KOPT-K1 (cell line): Measurements from ENCODE around the gene SERTAD2.

ENCODE experiments used
- H3K27ac ChIP-seq: fragments of 200-600 bp; sonication (generic); 2 replicates; pipeline ENCODE4 v1.5.1; 2016; ENCODE audit warnings: antibody characterized with exemption, mild to moderate bottlenecking, low read depth, low read length; ENCODE audit not compliant: poor library complexity, severe bottlenecking
- H3K36me3 ChIP-seq: fragments of 200-600 bp; sonication (generic); 2 replicates; pipeline ENCODE4 v1.5.1; 2017; ENCODE audit warnings: antibody characterized with exemption, mild to moderate bottlenecking, low read length, moderate library complexity; ENCODE audit not compliant: insufficient read depth
- H3K9me3 ChIP-seq: fragments of 200-600 bp; sonication (generic); 2 replicates; pipeline ENCODE4 v1.5.1; 2017; ENCODE audit warnings: antibody characterized with exemption, low read length, mild to moderate bottlenecking; ENCODE audit not compliant: insufficient read depth, poor library complexity, severe bottlenecking

SERTAD2 gene

DNA sequence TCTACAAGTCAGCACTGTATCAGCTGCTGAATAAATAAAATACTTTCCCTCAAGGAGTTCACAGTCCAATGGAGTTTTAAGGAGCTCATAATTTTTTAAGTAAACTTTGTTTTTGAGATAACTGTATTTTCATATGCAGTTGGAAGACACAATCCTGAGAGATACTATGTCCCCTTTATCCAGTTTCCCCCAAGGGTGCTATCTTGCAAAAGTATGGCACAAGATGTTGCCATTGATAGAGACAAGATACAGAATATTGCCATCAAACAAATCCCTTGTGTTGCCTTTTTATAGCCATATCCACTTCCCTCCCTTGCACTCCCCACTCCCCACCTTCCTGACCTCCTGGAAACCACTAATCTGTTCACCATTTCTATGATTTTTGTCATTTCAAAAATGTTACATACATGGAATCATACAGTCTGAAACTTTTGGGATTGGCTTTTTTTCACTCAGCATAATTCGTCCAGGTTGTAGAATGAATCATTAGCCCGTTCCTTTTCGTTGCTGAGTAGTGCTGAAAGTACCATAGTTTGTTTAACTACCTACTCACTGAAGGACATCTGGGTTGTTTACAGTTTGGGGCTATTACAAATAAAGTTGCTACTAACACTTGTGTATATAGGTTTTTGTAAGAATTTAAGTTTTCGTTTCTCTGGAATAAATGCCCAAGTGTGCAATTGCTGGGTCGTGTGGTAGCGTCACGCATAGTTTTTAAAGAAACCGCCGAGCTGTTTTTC, 30.2 kb upstream of the SERTAD2 start:
- Histone ChIP-seq H3K9me3 (no peaks in the 10 kb centered on the region), H3K36me3 (no peaks in the 10 kb centered on the region), H3K27ac (no peak overlapping the region)

DNA sequence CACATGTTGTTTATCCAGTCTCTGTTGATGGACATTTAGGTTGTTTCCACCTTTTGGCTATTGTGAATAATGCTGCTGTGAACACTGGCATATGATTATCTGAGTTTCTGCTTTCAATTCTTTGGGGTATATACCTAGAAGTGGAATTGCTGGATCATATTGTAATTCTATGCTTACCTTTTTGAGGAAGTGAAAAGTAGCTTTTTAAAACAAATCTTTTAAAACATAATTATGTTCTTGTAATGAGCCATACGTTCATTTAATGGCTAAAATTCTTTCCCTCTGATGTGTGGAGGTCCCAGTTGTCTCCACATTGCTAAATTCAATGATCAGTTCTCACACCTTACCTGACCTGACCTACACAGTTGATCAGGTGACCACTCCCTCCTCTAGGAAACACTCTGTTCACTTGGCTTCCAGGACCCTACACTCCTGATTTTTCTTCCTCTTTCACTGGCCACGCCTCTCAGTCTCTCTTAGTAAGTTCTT, 27.8 kb upstream of the SERTAD2 start:
- no peaks in the 10 kb centered on the region for H3K36me3 ChIP-seq
- H3K9me3 ChIP-seq: no peaks in the 10 kb centered on the region
- H3K27ac ChIP-seq: no peak overlapping the region

- Histone ChIP-seq H3K36me3 (no peaks in the 10 kb centered on the region), H3K9me3 (no peaks in the 10 kb centered on the region), H3K27ac (no peak overlapping the region)
These were observed 26.1 kb upstream of the SERTAD2 start for GRCh38 chr2:64679673-64680425.

DNA sequence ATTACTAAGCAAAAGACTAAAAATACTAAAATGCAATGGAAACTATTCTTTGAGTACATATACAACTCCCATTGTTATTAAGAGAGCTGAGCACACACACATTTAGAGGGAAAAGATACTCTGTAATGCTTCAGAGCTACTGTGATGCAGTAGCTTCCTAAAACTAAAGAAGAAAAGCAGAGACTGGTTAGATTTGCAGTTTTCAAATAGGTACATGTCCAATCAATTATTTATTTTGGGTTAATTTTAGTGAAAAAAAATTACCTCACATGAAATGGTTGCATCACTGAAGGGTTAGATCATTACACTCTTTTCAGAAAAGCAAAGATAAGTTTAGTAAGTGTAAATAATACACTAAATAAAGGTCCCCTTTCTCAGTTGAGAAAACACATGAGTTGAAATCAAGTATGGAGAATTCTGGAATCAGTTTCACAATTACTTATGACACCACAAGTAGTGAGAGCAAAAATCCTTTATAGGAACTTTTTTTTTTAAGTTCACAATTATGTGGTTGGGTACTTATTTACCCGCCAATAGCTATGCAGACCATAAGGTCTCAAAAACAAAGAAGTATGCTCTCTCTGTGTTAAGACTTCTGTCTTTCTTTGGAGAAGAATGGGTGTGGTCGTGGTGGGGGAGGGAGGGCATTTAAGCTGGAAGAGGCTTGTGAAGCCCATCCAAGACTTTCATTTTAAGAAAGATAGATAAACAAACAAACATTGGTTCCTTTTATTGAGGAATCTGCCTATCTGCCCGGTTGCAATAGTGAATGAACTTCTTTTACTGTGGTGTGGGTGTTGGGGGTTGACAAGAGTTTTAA, 25.3 kb upstream of the SERTAD2 start:
- Histone ChIP-seq H3K9me3 (no peaks in the 10 kb centered on the region), H3K27ac (no peak overlapping the region), H3K36me3 (no peaks in the 10 kb centered on the region)

GRCh38 chr2:64677530-64677929, 23.8 kb upstream of the SERTAD2 start:
- no peaks in the 10 kb centered on the region for H3K9me3 ChIP-seq
- H3K27ac ChIP-seq: no peak overlapping the region
- H3K36me3 ChIP-seq: no peaks in the 10 kb centered on the region

GRCh38 chr2:64675860-64676259, 22.1 kb upstream of the SERTAD2 start:
- H3K9me3 ChIP-seq: no peaks in the 10 kb centered on the region
- no peaks in the 10 kb centered on the region for H3K36me3 ChIP-seq
- H3K27ac ChIP-seq: no peak overlapping the region

DNA sequence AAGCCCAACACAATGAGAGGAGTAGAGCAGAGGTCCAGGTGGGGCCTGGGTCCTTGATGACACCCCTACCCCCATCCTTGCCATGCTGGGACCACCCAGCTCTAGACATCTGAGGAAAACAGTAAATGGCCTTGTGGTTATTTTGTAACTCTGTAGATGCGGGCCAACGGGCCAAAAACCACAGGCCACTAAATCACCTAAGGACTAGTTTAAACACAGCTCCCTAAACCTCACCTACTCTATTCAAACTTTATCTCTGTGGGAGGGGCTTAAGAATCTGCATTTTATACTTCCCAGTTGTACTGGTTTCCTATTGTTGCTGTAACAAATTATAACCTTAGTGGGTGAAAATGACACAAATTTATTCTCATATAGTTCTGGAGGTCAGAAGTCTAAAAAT, 19.0 kb upstream of the SERTAD2 start:
- Histone ChIP-seq H3K27ac (no peak overlapping the region), H3K36me3 (no peaks in the 10 kb centered on the region), H3K9me3 (no peaks in the 10 kb centered on the region)

DNA sequence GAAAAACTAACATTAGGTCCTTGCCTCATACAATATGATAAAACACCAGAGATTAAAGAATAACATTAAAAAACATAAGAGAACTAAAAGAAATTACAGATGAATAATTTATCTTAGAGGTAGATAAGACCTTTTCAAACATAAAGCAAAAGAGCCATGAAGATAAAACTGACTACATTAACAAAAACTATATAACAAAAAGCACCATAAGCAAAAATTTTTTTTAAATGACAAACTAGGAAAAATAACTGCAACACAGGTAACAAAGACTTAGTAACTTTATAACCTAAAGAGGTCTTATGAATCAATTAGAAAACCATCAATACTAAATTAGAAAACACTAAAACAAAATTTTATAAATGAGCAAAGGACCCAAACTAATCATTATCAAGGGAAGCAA, 16.3 kb upstream of the SERTAD2 start:
- Histone ChIP-seq H3K9me3 (no peaks in the 10 kb centered on the region), H3K27ac (no peak overlapping the region), H3K36me3 (no peaks in the 10 kb centered on the region)

GRCh38 chr2:64669288-64669687, 15.6 kb upstream of the SERTAD2 start:
- no peak overlapping the region for H3K27ac ChIP-seq
- H3K36me3 ChIP-seq: no peaks in the 10 kb centered on the region
- H3K9me3 ChIP-seq: no peaks in the 10 kb centered on the region

DNA sequence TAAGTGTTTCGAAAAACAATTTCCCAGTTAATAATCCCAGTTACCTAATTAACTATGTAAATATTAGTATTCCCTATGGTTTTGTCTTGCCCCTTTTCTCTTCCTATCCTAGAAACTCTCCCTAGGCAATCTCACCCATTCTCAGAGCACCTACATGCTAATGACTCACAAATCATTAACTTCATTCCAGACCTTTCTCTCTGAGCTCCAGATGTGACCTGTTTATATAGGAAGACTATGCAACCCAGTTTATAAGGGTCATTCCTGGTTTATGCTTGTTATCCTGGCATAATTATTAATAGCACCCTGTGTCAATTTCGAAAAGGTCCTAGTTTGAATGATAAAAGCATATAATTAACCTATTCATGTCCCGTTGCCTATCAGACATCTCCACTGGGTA, 14.8 kb upstream of the SERTAD2 start:
- no peaks in the 10 kb centered on the region for H3K9me3 ChIP-seq
- no peaks in the 10 kb centered on the region for H3K36me3 ChIP-seq
- no peak overlapping the region for H3K27ac ChIP-seq

DNA sequence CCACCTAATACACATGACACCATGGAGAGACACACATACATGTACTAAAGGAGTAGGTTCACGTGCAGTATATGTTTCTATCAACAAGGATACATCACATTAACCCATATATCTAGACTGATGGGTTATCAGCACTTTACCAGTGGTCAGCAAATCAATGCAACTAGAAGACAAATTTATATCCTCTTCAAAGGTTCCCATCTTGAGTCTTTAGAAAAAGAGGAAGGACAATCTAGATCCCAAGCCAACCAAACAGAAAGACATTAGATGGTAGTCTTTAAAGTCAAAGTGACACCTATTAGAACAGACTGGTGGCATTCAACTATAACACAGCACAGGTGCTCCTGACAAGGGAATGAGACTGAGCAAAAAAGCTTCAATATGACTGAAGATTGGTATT, 13.8 kb upstream of the SERTAD2 start:
- H3K27ac ChIP-seq: peak overlapping the region; percentile 77
- no peaks in the 10 kb centered on the region for H3K9me3 ChIP-seq
- no peaks in the 10 kb centered on the region for H3K36me3 ChIP-seq

- Histone ChIP-seq H3K36me3 (no peaks in the 10 kb centered on the region), H3K27ac (peak overlapping the region; percentile 77)
These were observed 13.2 kb upstream of the SERTAD2 start for GRCh38 chr2:64666810-64667438.

DNA sequence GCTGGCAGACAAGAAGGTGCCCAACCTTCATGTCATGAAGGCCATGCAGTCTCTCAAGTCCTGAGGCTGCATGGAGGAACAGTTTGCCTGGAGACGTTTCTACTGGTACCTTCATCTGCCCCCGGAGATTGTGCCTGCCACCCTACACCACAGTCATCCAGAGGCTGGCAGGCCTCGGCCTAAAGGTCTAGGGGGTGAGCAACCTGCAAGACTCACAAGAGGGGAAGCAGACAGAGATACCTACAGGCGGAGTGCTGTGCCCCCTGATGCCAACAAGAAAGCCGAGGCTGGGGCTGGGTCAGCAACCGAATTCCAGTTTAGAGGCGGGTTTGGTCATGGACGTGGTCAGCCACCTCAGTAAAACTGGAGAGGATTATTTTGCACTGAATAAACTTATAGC, 12.0 kb upstream of the SERTAD2 start:
- no peak overlapping the region for H3K27ac ChIP-seq
- no peaks in the 10 kb centered on the region for H3K9me3 ChIP-seq
- no peaks in the 10 kb centered on the region for H3K36me3 ChIP-seq

More at GRCh38 chr2:64666810-64667438, 13.2 kb upstream of the SERTAD2 start:
- no peaks in the 10 kb centered on the region for H3K9me3 ChIP-seq

GRCh38 chr2:64663402-64663801, 9.7 kb upstream of the SERTAD2 start:
- no peak overlapping the region for H3K27ac ChIP-seq
- no peaks in the 10 kb centered on the region for H3K9me3 ChIP-seq
- no peaks in the 10 kb centered on the region for H3K36me3 ChIP-seq

GRCh38 chr2:64661741-64662169, 8.0 kb upstream of the SERTAD2 start:
- H3K36me3 ChIP-seq: no peaks in the 10 kb centered on the region

More at GRCh38 chr2:64661741-64662169, 8.0 kb upstream of the SERTAD2 start:
- no peaks in the 10 kb centered on the region for H3K9me3 ChIP-seq
- H3K27ac ChIP-seq: no peak overlapping the region
